ENCODE measurements around the gene PPFIBP2. TPM values are rescaled to one million over a fixed set of nuclear protein-coding genes. Genes with fewer than 3 reads are reported as not detected.

Gene PPFIBP2
- total and polyA plus RNA-seq, 2 of the 13 experiments (the other 11 are each of a cell fraction or from before 2014, with no cell fraction given), result 15.0 to 52.5 TPM

DNA sequence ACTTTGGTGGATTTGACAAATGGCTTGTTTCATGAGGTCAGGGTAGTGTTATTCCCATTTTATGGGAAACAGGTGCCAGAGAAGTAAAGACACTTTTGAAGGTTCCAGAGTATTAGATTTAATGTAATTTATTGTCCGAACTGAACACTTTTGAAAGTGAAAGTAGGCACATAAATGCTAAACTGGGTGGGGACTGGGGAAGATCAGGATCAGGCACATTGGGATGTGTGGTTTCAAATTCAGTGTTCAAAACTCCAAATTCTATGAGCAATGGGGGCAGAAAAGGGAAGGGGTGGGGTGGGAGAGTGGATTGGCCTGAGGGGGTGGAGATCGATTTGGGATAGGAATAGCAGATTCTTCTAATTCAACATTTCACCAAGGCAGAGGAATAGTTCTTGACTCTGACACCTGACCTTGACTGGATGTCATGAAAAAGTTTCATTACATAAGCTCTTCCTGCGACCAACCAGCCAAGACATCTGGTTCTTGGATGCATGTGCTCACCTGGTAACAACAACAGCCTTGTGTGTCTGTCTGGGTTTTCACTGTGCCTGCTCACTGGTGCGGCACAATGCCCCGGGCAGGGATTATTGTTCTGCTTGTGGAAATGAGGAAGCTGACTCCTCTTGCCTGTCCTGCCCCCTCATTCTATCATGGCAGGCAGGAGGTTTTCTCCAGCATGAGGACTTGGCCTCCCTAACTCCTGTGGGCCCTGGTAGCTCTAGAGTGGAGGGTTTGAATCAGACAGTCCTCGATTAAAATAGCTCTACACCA, 10.8 kb downstream of the PPFIBP2 start:
- no peak overlapping the region for H2AFZ ChIP-seq (ENCODE audit: low read length)
- ATAC-seq, result no peak
- intact Hi-C loops (cut with micrococcal nuclease; ENCODE audit: unreplicated experiment), result no loop called here
- H3K9ac ChIP-seq (ENCODE audit: insufficient read depth, low read depth, low read length), result no peak overlapping the region
- peaks cover 2% of the 10 kb centered on the region for H3K79me2 ChIP-seq (ENCODE audit: insufficient read depth, low read length)
- peak; percentile 7; the same call in 1 of the 2 replicates for TF ChIP-seq ZBTB38 (CRISPR knock-in tag; IDR thresholded peaks at IDR 0.05)
- TF ChIP-seq DPF2 (CRISPR knock-in tag; IDR thresholded peaks at IDR 0.05; ENCODE audit: borderline replicate concordance, low read depth), result no peak
- TF ChIP-seq, protein P1, sequence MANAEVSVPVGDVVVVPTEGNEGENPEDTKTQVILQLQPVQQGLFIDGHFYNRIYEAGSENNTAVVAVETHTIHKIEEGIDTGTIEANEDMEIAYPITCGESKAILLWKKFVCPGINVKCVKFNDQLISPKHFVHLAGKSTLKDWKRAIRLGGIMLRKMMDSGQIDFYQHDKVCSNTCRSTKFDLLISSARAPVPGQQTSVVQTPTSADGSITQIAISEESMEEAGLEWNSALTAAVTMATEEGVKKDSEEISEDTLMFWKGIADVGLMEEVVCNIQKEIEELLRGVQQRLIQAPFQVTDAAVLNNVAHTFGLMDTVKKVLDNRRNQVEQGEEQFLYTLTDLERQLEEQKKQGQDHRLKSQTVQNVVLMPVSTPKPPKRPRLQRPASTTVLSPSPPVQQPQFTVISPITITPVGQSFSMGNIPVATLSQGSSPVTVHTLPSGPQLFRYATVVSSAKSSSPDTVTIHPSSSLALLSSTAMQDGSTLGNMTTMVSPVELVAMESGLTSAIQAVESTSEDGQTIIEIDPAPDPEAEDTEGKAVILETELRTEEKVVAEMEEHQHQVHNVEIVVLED (CRISPR knock-in tag; IDR thresholded peaks at IDR 0.05; ENCODE audit: borderline replicate concordance), result 0 out of 2 replicates have a peak, but pooled peaks have one; percentile 4
- H4K20me1 ChIP-seq (ENCODE audit: insufficient read depth, low read length), result no peaks in the 10 kb centered on the region
- no peaks in the 10 kb centered on the region for H3K9me3 ChIP-seq (ENCODE audit: low read length)
- FAIRE-seq, result no peak
- H3K4me2 ChIP-seq (ENCODE audit: low read depth, low read length), result peak overlapping the region; percentile 46; the same call in 1 of the 2 replicates
- no peak for DNase-seq (ENCODE audit: low spot score)
- in situ Hi-C loops (cut with HindIII; ENCODE audit: extremely low pct_ligation_motif_present, low pct_unique_long_range_greater_than_20kb), result no loop called here
- H3K36me3 ChIP-seq (replicated peaks in 1 of 2; ENCODE audit: control insufficient read depth in 1 of 2, insufficient read depth in 2 of 2, low read length in 2 of 2), result no peaks in the 10 kb centered on the region; a peak in 1 of 5 replicates
- CTCF ChIA-PET (ENCODE audit: low intra/inter-chr PET ratio, low total read pairs), result no interaction called here
- H3K27me3 ChIP-seq (ENCODE audit: control insufficient read depth in 1 of 2, insufficient read depth in 2 of 2, low read length in 2 of 2), result no peaks in the 10 kb centered on the region
- no TSS peak for BruUV-seq (replicated peaks)
- peak overlapping the region; percentile 72 for H3K27ac ChIP-seq (ENCODE audit: extremely low read length, insufficient read depth, low read length)
- H3K4me3 ChIP-seq (replicated peaks in 1 of 3; ENCODE audit: insufficient read depth in 1 of 3, low read depth in 2 of 3, low read length in 3 of 3), result no peak overlapping the region
- H3K4me1 ChIP-seq (ENCODE audit: insufficient read depth, low read length), result peaks cover 51% of the 10 kb centered on the region
- POLR2A ChIA-PET, result interaction anchor here (1.4 to 3.2 kb wide), 2 partner anchors 10 to 49 kb away, joined by 5 to 22 read pairs; partner anchors contain the start of gene PPFIBP2
- 89% methylated on average over 6 of the region's 6 CpGs for WGBS (ENCODE audit: low lambda C conversion rate)

DNA sequence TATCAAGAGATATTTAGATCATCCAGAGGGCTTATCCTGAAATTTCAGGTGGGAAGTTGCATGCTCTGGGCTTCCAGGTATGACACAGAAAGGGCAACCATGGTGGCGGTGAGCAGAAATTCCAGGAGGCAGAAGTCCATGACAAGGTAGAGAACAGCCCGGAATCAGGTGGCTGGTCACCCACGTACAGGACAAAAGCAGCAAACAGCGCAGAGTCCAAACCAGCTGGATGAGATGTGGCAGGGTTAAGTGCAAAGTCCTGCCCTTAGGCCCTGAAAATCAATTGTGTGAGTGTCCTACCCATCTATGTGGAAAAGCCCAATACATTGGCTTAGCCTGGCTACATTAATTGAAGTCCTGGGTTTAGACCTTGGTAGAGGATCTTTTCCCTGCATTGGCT, 11.6 kb downstream of the PPFIBP2 start:
- H3K27me3 ChIP-seq (ENCODE audit: control insufficient read depth in 1 of 2, insufficient read depth in 2 of 2, low read length in 2 of 2), result no peaks in the 10 kb centered on the region
- H3K4me2 ChIP-seq (ENCODE audit: low read depth, low read length), result peak overlapping the region; percentile 46
- H3K36me3 ChIP-seq (replicated peaks in 1 of 2; ENCODE audit: control insufficient read depth in 1 of 2, insufficient read depth in 2 of 2, low read length in 2 of 2), result no peaks in the 10 kb centered on the region; a peak in 1 of 5 replicates
- no peak overlapping the region for H2AFZ ChIP-seq (ENCODE audit: low read length)
- ATAC-seq (peak; percentile 97), FAIRE-seq (peak; percentile 71), DNase-seq (ENCODE audit: low spot score) (peak; percentile 73)
- BruUV-seq (replicated peaks), result no TSS peak
- CTCF ChIA-PET (ENCODE audit: low intra/inter-chr PET ratio, low total read pairs), result no interaction called here
- H3K9ac ChIP-seq (ENCODE audit: insufficient read depth, low read depth, low read length), result no peak overlapping the region
- intact Hi-C loops (cut with micrococcal nuclease; ENCODE audit: unreplicated experiment), result no loop called here
- peaks cover 47% of the 10 kb centered on the region for H3K4me1 ChIP-seq (ENCODE audit: insufficient read depth, low read length)
- peaks cover 2% of the 10 kb centered on the region for H3K79me2 ChIP-seq (ENCODE audit: insufficient read depth, low read length)
- no peak overlapping the region for H3K4me3 ChIP-seq (replicated peaks in 1 of 3; ENCODE audit: insufficient read depth in 1 of 3, low read depth in 2 of 3, low read length in 3 of 3)
- POLR2A ChIA-PET, result interaction anchor here (3.2 kb wide), 1 partner anchor 11 kb away, joined by 22 read pairs; the partner anchor contains the start of gene PPFIBP2
- 11% methylated on average over 4 of the region's 4 CpGs for WGBS (ENCODE audit: low lambda C conversion rate)
- in situ Hi-C loops (cut with HindIII; ENCODE audit: extremely low pct_ligation_motif_present, low pct_unique_long_range_greater_than_20kb), result no loop called here
- H3K27ac ChIP-seq (ENCODE audit: extremely low read length, insufficient read depth, low read length), result peak overlapping the region; percentile 72
- H3K9me3 ChIP-seq (ENCODE audit: low read length), result no peaks in the 10 kb centered on the region
- no peaks in the 10 kb centered on the region for H4K20me1 ChIP-seq (ENCODE audit: insufficient read depth, low read length)
- TF ChIP-seq, protein P2, sequence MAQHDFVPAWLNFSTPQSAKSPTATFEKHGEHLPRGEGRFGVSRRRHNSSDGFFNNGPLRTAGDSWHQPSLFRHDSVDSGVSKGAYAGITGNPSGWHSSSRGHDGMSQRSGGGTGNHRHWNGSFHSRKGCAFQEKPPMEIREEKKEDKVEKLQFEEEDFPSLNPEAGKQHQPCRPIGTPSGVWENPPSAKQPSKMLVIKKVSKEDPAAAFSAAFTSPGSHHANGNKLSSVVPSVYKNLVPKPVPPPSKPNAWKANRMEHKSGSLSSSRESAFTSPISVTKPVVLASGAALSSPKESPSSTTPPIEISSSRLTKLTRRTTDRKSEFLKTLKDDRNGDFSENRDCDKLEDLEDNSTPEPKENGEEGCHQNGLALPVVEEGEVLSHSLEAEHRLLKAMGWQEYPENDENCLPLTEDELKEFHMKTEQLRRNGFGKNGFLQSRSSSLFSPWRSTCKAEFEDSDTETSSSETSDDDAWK (CRISPR knock-in tag; IDR thresholded peaks at IDR 0.05), result no peak
- TF ChIP-seq ZNF274 (CRISPR knock-in tag; IDR thresholded peaks at IDR 0.05) (no peak), PTBP1 (IDR thresholded peaks at IDR 0.05; ENCODE audit: low read depth, low read length, poor library complexity, severe bottlenecking) (no peak), EHMT2 (IDR thresholded peaks at IDR 0.05; ENCODE audit: borderline replicate concordance, low read depth, low read length) (peak; percentile 85; the same call in 1 of the 2 replicates), ZNF256 (CRISPR knock-in tag; conservative IDR thresholded peaks at IDR 0.05) (no peak), HHEX (CRISPR knock-in tag; IDR thresholded peaks at IDR 0.05) (peak; percentile 47; the same call in 1 of the 2 replicates), NPAS2 (CRISPR knock-in tag; IDR thresholded peaks at IDR 0.05; ENCODE audit: borderline replicate concordance) (no peak), ZFAT (CRISPR knock-in tag; conservative IDR thresholded peaks at IDR 0.05) (no peak), ZNF766 (CRISPR knock-in tag; IDR thresholded peaks at IDR 0.05; ENCODE audit: borderline replicate concordance) (no peak)
- TF ChIP-seq, protein P3, sequence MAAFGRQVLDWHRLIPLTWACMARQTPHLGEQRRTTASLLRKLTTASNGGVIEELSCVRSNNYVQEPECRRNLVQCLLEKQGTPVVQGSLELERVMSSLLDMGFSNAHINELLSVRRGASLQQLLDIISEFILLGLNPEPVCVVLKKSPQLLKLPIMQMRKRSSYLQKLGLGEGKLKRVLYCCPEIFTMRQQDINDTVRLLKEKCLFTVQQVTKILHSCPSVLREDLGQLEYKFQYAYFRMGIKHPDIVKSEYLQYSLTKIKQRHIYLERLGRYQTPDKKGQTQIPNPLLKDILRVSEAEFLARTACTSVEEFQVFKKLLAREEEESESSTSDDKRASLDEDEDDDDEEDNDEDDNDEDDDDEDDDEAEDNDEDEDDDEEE (CRISPR knock-in tag; IDR thresholded peaks at IDR 0.05), result no peak
